GM19035 (cell line): ENCODE results near the gene TTC21A.

ENCODE experiments used
- ATAC-seq: cut with Tn5 transposase; IDR thresholded peaks from one replicate; pipeline ENCODE4 v1.9.1; 2021; ENCODE audit not compliant: unreplicated experiment

The TTC21A gene

GRCh38 chr3:39176025-39176714 lies 68.7 kb downstream of the TTC21A start:
- no peak for ATAC-seq

DNA sequence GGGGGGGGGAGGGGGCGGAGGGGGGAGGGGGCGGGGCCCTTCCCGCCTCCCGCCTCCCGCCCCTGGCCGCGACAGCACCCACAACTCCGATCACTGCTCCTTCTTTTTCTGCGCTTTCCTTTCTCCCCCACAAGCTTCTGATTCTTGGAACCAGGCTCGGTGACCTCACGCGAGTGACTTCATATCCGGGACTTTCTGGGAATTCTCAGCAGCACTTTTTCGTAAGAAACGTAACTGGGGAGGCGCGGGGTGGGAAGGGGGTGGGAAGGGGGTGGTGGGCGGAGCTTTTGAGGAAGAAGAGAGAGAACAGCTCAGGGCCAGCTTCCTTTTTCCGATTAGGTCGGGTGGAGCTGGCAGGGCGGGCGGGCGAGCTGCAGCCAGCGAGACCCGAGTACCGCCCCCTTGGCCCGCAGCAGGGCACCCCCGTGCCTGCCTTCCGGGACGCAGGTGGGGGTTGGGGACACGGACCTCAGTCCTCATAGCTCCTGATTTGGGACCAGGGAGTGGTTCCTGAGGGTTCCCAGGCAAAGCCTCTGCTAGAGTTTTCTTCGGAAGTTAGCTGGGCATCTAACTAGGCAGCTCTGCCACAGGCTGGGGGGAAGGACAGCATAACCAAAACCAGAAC lies 70.3 kb downstream of the TTC21A start:
- ATAC-seq: peak; percentile 41

DNA sequence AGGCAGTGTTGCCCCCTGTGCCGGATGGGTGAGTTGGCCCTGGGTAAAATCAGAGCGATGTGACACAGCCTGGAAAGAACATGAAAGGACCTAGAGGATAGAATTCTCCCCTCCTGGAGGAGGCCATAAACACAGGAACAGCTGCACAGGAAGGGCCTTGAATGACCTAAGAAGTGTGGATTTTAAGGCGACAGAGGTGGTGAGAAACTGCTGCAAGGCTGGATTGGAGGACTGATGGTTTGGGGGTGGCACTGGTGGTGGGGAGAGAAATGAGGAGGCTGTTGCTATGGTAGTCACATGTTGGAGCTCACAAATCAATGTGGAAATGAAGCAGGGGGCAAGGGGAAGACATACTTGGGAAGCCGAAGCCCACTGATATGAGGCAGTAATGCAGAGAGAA lies 71.1 kb downstream of the TTC21A start:
- ATAC-seq: no peak

DNA sequence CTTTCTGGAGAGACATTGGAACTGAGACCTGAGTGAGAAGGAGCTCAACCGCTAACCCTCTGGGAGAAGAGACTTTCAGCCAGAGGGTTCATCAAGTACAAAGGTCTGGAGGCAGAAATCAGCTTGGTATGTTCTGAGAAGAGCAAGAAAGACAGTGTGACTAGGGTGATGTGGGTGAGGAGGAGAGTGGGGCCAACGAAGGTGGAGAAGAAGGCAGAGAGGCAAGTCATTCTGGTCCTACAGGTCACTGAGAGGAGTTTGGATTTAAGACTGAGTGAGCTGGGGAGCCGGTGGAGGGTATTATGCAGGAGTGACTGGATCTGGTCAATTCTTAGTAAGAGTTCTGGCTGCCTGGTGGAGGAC lies 72.7 kb downstream of the TTC21A start:
- no peak for ATAC-seq

- ATAC-seq: peak; percentile 92
These were observed 73.3 kb downstream of the TTC21A start for GRCh38 chr3:39180546-39181346.

DNA sequence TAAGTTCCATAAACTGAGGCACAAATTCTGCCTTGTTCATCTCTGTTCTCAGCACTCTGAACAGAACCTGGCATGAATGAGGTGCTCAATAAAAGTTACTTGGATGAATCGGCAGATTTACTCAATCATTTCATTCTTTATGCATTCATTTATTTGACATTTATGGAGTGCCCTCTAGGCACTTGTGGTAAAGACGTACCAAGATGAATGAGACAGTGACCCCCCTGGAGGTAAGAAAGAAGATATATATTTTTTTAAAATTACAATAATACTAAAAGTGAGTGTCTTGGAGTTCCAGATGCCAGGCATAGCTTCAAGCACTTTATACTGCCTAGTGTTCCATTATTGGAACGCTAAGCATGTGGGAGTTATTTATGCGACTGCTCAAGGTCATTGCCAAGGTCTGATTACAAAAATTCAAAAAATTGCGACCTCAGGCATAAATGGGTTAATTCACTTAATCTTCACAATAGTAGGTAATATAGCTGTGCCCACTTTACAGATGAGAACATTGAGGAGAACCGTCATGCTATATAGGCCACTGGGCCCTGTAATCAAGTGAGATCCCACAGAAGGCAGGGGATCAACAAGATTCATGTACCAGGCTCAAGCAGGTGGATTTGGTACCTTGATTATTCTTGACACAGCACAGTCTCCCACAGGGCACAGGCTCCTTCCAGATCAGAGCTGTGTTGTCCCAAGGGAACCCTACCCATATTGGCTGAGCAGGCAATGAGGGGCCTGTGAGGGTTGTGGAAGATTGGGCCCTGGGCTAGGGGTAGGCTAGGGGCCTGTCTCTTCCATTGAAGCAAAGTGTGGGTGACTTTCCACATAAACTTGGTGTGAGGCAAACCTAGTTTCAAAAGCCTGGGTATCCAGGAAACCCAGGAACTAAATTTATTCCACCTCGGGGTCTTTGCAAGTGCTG lies 74.2 kb downstream of the TTC21A start:
- no peak for ATAC-seq

- no peak for ATAC-seq
These were observed 76.0 kb downstream of the TTC21A start for GRCh38 chr3:39183211-39184080.

DNA sequence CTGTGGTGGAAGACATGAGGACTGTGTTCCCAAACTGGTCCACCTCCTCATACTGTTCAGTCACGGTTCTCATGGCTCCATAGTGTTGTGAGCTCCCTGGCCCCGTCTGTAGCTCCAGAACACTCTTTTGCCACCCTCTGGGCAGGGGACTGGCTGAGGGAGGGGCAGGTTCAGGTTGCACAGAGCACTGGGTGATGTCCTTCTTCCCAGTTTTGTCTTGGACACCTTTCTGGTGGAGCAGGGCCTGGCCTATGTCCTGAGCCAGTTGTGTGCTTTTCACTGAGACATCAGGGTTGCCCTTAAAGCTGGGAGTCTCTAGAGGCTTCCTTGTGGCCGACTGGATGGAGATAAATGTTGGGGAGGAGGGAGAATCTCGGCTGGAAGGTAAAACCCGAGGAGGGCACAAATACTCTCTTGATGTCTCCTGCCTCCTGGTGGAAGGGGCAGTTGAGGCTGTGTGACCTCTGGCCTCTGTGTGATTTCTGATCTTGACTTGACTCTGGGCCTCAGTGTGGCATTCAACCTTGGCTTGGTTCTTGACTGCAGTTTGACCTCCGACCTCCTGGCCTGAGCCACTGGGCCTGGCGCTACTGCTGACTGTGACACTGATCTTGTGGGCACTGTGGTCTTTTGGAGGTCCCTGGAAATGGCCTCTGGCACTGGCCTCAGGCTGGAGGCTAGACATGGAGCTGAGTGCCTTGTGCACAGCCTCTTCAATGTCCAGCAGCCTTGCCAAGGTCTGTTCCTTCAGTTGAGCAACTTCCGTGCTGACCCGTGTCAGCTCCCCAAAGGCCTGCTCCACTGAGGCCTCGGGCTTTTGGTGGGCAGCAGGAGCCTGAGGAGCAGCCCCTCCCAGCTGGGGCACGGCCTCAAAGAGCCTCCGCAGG lies 76.8 kb downstream of the TTC21A start:
- no peak for ATAC-seq

GRCh38 chr3:39184968-39185285 lies 77.4 kb downstream of the TTC21A start:
- ATAC-seq: no peak

DNA sequence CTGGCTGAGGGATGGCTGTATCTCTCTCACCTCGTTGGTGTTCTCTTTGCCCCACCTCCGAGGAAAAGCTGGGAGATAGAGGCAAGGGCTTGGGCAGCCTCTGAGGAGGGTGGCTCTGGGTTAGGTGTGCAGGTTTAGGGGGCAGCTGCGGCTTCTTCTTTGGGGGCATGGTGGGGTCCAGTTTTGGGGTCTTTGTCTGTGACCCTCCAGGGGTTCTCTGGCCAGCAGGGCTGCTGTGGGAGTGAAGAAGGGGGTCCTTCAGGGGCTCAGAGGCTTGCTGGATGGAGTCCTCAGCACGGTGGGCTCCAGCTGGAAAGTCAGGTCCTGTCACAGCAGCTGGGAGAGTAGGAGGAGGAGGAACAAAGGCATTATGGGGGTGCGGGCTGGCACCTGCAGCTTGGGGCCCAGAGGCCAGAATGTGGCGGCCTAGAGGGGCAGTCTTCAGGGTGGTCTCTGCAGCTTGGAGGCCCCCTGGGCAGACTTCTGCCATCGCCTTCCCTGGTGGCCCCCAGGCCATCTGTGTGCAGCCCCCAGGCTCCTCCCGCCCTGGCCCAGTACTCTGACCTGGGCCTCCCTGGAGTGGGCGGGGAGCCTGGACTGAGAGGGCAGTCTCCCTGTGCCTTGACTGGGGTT lies 78.0 kb downstream of the TTC21A start:
- no peak for ATAC-seq

DNA sequence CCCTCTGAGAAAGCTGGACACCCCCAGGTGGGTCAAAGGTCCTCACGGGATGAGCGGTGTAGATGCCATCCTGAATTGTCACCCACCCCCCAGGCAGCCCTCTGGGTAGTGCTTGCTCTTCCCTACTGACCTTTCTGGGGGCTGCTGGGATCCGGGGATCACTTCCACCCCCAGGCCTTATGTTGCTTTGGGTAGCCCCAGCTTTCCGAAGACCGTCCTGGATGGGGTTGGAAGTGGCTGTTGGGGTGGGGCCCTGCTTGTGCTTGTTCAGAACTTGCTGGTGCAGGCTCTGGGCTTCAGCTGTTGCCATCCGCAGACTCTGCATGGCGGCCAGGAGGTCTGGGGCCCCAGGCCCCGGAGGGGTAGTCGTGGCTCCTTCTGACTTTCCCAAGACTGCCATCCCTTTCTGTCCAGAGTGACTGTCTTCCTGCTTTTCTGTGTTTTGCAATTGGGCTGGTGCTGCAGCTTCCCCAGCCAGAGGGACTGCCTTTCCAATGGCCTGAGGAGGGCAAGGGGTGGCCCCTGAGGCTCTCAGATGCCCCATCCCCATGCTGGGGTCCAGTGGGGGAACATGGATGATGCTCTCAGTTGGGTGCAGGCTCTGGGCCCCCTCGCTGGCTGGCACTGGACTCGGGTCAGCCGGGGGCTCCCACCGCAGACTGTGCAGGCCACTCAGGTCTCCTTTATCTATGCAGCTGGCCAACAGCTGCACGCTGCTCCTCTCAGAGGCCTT lies 78.6 kb downstream of the TTC21A start:
- no peak for ATAC-seq

DNA sequence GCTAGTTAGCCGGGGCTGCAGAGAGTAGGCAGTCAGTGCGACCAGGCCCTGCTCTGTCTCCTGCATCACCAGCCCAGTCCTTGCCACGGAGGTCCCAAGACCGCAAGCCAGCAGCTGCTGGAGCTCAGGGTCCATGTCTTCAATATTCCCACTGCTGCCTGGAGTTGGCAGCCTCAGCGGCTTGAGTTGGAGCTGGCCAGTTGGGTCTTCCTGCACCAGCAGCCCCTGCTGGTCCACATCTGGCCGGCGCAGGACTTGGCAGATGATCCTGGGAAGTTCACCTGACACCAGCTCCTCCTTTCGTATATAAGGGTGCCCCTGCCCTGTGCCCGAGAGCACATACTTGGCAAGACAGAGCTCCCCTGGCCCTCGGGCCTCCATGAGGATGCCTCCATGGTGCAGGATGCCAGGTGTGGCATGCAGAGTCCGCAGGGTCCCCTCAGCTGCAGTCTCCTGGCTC lies 79.2 kb downstream of the TTC21A start:
- ATAC-seq: no peak

GRCh38 chr3:39187372-39188155 lies 80.1 kb downstream of the TTC21A start:
- ATAC-seq: no peak
